ENCODE data around the gene CHN2. TPM values are rescaled to one million over a fixed set of nuclear protein-coding genes. Genes with fewer than 3 reads are reported as not detected.

CHN2 gene
- total RNA-seq, 1 experiment from 2014 or later, result 2.1 TPM

- H3K36me3 ChIP-seq (ENCODE audit: control insufficient read depth in 1 of 2, insufficient read depth in 2 of 2, low read length in 2 of 2), result no peaks in the 10 kb centered on the region
- POLR2A ChIA-PET, result no interaction called here
- no peaks in the 10 kb centered on the region for H3K79me2 ChIP-seq (ENCODE audit: insufficient read depth, low read length)
- H3K4me1 ChIP-seq (ENCODE audit: control insufficient read depth in 1 of 2, insufficient read depth in 2 of 2, low read length in 2 of 2), result no peaks in the 10 kb centered on the region
- H3K27ac ChIP-seq (ENCODE audit: low read depth, low read length), result no peak overlapping the region
- intact Hi-C loops (cut with micrococcal nuclease), result no loop called here
- H3K27me3 ChIP-seq (ENCODE audit: insufficient read depth, low read length), result no peaks in the 10 kb centered on the region
- no TSS peak for BruUV-seq (replicated peaks)
- no peak overlapping the region for H2AFZ ChIP-seq (ENCODE audit: low read depth, low read length, poor library complexity, severe bottlenecking)
- ATAC-seq (no peak), DNase-seq (ENCODE audit: low read depth, low spot score) (no peak)
- CTCF ChIA-PET, result no interaction called here
- RAD21 ChIA-PET (ENCODE audit: low non-redundant PET in 1 of 2, low total read pairs in 2 of 2, uncharacterized antibody in 2 of 2, unreplicated experiment in 2 of 2), result no interaction called here
- no peak overlapping the region for H3K4me2 ChIP-seq (ENCODE audit: low read length)
- no peak for TF ChIP-seq ZBTB33 (IDR thresholded peaks at IDR 0.05; ENCODE audit: extremely low read depth, insufficient replicate concordance, low read length)
- TF ChIP-seq ELF1 (IDR thresholded peaks at IDR 0.05; ENCODE audit: borderline replicate concordance, low read depth), result no peak
- TF ChIP-seq POLR2A (IDR thresholded peaks at IDR 0.05; ENCODE audit: borderline replicate concordance, extremely low read depth, insufficient read depth, insufficient read length), result no peak
- TF ChIP-seq RAD21 (IDR thresholded peaks at IDR 0.05; ENCODE audit: low read depth), result no peak
- TF ChIP-seq SP1 (IDR thresholded peaks at IDR 0.05; ENCODE audit: low read depth), result no peak
- H3K9ac ChIP-seq (ENCODE audit: low read length), result no peak overlapping the region
- H4K20me1 ChIP-seq (ENCODE audit: insufficient read depth), result no peaks in the 10 kb centered on the region
- H3K9me2 ChIP-seq (ENCODE audit: insufficient read depth), result no peaks in the 10 kb centered on the region
- H3K4me3 ChIP-seq (replicated peaks in 1 of 2; ENCODE audit: low read depth in 1 of 2, low read length in 2 of 2), result no peak overlapping the region
- H3K9me3 ChIP-seq (ENCODE audit: control insufficient read depth in 1 of 2, insufficient read depth in 1 of 2, low read depth in 1 of 2, low read length in 2 of 2), result no peaks in the 10 kb centered on the region
Measured at GRCh38 chr7:29354340-29354739, 159.8 kb downstream of the CHN2 start.

DNA sequence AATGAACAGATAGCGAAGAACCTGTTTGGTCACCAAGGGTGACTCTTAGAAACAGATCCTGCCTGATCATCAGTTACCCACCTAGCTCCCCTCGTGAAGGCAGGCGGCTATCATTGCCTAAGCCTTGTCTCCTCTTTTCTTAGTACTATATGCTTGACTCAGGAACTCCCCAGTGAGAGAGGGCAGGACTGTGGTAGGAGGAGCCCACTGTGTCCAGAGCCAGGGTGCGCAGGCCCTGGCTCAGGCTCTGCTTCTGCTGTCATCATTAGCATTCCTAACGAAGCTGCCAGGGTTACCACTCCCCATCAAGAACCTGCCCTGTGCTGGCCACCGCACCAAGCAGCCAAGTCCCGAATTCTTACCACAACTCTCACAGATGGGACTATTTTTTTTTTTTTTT lies 160.8 kb downstream of the CHN2 start:
- no TSS peak for BruUV-seq (replicated peaks)
- Histone ChIP-seq H3K27me3 (ENCODE audit: insufficient read depth, low read length) (no peaks in the 10 kb centered on the region), H3K27ac (ENCODE audit: low read depth, low read length) (no peak overlapping the region), H2AFZ (ENCODE audit: low read depth, low read length, poor library complexity, severe bottlenecking) (no peak overlapping the region), H3K9me2 (ENCODE audit: insufficient read depth) (no peaks in the 10 kb centered on the region), H4K20me1 (ENCODE audit: insufficient read depth) (no peaks in the 10 kb centered on the region), H3K4me3 (replicated peaks in 1 of 2; ENCODE audit: low read depth in 1 of 2, low read length in 2 of 2) (no peak overlapping the region), H3K36me3 (ENCODE audit: control insufficient read depth in 1 of 2, insufficient read depth in 2 of 2, low read length in 2 of 2) (no peaks in the 10 kb centered on the region), H3K4me1 (ENCODE audit: control insufficient read depth in 1 of 2, insufficient read depth in 2 of 2, low read length in 2 of 2) (no peaks in the 10 kb centered on the region), H3K9me3 (ENCODE audit: control insufficient read depth in 1 of 2, insufficient read depth in 1 of 2, low read depth in 1 of 2, low read length in 2 of 2) (no peaks in the 10 kb centered on the region), H3K4me2 (ENCODE audit: low read length) (no peak overlapping the region), H3K79me2 (ENCODE audit: insufficient read depth, low read length) (no peaks in the 10 kb centered on the region), H3K9ac (ENCODE audit: low read length) (no peak overlapping the region)
- CTCF ChIA-PET, result no interaction called here
- DNase-seq (ENCODE audit: low read depth, low spot score) (no peak), ATAC-seq (no peak)
- RAD21 ChIA-PET (ENCODE audit: low non-redundant PET in 1 of 2, low total read pairs in 2 of 2, uncharacterized antibody in 2 of 2, unreplicated experiment in 2 of 2), result no interaction called here
- POLR2A ChIA-PET, result no interaction called here
- intact Hi-C loops (cut with micrococcal nuclease), result no loop called here
- no peak for TF ChIP-seq EGR1 (IDR thresholded peaks at IDR 0.05; ENCODE audit: low read depth)
- no peak for TF ChIP-seq SP1 (IDR thresholded peaks at IDR 0.05; ENCODE audit: low read depth)
- TF ChIP-seq, protein P1, sequence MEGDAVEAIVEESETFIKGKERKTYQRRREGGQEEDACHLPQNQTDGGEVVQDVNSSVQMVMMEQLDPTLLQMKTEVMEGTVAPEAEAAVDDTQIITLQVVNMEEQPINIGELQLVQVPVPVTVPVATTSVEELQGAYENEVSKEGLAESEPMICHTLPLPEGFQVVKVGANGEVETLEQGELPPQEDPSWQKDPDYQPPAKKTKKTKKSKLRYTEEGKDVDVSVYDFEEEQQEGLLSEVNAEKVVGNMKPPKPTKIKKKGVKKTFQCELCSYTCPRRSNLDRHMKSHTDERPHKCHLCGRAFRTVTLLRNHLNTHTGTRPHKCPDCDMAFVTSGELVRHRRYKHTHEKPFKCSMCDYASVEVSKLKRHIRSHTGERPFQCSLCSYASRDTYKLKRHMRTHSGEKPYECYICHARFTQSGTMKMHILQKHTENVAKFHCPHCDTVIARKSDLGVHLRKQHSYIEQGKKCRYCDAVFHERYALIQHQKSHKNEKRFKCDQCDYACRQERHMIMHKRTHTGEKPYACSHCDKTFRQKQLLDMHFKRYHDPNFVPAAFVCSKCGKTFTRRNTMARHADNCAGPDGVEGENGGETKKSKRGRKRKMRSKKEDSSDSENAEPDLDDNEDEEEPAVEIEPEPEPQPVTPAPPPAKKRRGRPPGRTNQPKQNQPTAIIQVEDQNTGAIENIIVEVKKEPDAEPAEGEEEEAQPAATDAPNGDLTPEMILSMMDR (IDR thresholded peaks at IDR 0.05 in 2 of 3, conservative IDR thresholded peaks at IDR 0.05 in 1 of 3; ENCODE audit: borderline replicate concordance in 1 of 3, insufficient read depth in 1 of 3, low read depth in 2 of 3, low read length in 2 of 3), result no peak
- TF ChIP-seq POLR2A (IDR thresholded peaks at IDR 0.05; ENCODE audit: borderline replicate concordance, extremely low read depth, insufficient read depth, insufficient read length), result no peak
- TF ChIP-seq SIN3A (IDR thresholded peaks at IDR 0.05; ENCODE audit: low read depth), result no peak
- TF ChIP-seq CEBPB (IDR thresholded peaks at IDR 0.05; ENCODE audit: low read depth), result no peak
- TF ChIP-seq MAX (IDR thresholded peaks at IDR 0.05), result no peak
- no peak for TF ChIP-seq ATF3 (IDR thresholded peaks at IDR 0.05)
- no peak for TF ChIP-seq EZH2phosphoT487 (IDR thresholded peaks at IDR 0.05; ENCODE audit: borderline replicate concordance)
- no peak for TF ChIP-seq POLR2AphosphoS5 (IDR thresholded peaks at IDR 0.05; ENCODE audit: low read depth, low read length)
- no peak for TF ChIP-seq TCF7L2 (IDR thresholded peaks at IDR 0.05; ENCODE audit: borderline replicate concordance, extremely low read depth, insufficient read depth, insufficient read length)
- no peak for TF ChIP-seq CBX3 (IDR thresholded peaks at IDR 0.05; ENCODE audit: low read depth)
- TF ChIP-seq ZBTB33 (IDR thresholded peaks at IDR 0.05; ENCODE audit: extremely low read depth, insufficient replicate concordance, low read length), result no peak

Measured in HCT116 (cell line).